ENCODE measurements around the gene SGMS1. TPM values are rescaled to one million over a fixed set of nuclear protein-coding genes. Genes with fewer than 3 reads are reported as not detected.

SGMS1 gene
- polyA plus RNA-seq, 1 experiment = 21.1 TPM

DNA sequence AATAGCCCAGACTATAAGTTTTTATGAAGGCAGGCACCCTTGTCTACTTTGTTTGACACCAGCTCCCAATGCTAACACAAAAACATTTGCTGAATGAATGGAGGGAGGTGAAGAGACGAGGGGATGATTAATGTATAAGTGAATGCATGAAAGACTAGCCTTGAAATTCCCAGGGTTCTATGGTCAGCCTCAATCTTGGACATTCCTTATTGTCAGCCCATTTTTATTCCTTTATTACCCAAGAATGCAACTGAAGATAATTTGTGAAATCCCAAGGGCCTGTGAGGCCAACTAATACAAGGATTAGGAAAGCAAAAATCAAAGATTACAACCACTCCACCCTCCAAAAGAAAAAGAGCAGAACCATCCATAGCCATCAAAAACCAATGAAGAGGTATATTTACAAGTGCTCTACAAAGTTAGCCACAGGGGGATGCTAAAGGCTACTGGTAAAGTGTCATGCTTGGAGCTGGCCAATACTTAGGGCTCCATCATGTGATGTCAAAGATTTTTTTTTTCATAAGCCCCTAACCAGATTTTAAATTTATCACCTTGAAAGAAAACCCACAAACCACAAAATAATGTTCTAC lies 332.4 kb downstream of the SGMS1 start:
- Histone ChIP-seq H3K4me3 (ENCODE audit: low read depth, low read length) (no peak overlapping the region), H3K36me3 (ENCODE audit: control insufficient read depth, insufficient read depth, low read length) (no peaks in the 10 kb centered on the region), H3K27me3 (ENCODE audit: control insufficient read depth, insufficient read depth, low read length) (no peaks in the 10 kb centered on the region; the same call in 1 of the 2 replicates)
- TF ChIP-seq, protein P1, sequence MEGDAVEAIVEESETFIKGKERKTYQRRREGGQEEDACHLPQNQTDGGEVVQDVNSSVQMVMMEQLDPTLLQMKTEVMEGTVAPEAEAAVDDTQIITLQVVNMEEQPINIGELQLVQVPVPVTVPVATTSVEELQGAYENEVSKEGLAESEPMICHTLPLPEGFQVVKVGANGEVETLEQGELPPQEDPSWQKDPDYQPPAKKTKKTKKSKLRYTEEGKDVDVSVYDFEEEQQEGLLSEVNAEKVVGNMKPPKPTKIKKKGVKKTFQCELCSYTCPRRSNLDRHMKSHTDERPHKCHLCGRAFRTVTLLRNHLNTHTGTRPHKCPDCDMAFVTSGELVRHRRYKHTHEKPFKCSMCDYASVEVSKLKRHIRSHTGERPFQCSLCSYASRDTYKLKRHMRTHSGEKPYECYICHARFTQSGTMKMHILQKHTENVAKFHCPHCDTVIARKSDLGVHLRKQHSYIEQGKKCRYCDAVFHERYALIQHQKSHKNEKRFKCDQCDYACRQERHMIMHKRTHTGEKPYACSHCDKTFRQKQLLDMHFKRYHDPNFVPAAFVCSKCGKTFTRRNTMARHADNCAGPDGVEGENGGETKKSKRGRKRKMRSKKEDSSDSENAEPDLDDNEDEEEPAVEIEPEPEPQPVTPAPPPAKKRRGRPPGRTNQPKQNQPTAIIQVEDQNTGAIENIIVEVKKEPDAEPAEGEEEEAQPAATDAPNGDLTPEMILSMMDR (IDR thresholded peaks at IDR 0.05; ENCODE audit: insufficient read depth, low read depth, low read length) = peak; percentile 54
- no peak for DNase-seq (ENCODE audit: low read depth)
- ChIA-PET POLR2A (no interaction called here), CTCF (interaction anchor here (0.6 to 1.2 kb wide), 4 partner anchors 52 to 362 kb away, joined by 3 to 4 read pairs (median 4); no protein-coding TSS in a partner anchor)

DNA sequence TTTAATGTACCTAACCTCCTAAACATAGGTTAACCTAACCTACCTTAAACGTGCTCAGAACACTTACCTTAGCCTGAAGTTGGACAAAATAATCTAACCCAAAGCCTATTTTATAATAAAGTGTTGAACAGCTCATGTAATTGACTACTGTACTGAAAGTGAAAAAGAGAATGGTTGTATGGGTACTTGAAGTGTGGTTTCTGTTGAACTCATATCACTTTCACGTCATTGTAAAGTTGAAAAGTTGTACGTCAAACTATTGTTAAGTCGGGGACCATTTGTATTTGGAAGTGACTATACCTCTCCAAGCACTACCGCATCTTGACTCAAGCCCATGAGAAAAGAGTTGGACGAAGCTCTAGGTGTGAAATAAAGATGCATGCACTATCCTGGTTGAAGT lies 334.6 kb downstream of the SGMS1 start:
- H3K4me3 ChIP-seq (ENCODE audit: low read depth, low read length) = no peak overlapping the region
- no peaks in the 10 kb centered on the region for H3K36me3 ChIP-seq (ENCODE audit: control insufficient read depth, insufficient read depth, low read length)
- POLR2A ChIA-PET = no interaction called here
- CTCF ChIA-PET = no interaction called here
- DNase-seq (ENCODE audit: low read depth) = no peak
- H3K27me3 ChIP-seq (ENCODE audit: control insufficient read depth, insufficient read depth, low read length) = no peaks in the 10 kb centered on the region; the same call in 1 of the 2 replicates
- TF ChIP-seq, protein P1 (IDR thresholded peaks at IDR 0.05; ENCODE audit: insufficient read depth, low read depth, low read length) = no peak

DNA sequence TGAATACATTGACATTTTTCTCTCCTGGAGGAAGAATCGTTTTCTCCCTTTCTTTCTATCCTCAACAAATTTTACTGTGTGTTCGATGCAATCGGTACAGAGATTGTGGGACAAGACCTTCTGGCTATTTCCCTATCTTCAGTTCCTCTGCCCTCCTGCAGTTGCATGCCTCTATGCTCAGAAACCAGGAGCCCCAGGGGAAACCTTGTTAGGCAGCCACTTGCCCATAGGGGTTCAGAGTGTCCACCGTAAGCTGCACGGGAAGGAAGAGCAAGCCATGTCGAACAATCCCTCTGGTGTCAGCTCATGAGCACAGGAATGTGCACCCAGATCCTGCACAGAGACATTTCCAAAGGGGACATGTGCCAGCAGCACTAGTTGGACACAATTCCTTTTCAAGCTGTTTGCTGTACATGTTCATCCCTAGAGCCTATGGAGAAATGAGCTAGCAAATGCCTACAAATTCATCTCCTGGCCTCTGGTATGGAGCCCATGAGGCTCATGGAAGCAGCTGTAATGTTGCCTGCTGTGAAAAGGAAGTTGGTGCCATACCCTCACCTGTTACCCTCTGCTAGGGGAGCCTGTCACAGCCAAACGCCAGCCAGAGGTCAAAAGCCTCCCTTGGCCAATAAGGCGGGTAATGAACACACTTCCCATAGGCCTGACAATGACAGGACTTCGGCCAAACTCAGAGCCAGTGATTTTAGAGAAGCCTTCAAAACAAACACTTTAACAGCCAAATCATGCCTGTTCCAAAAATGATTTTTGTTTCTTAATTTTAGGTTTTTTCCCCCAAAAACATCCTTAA lies 336.6 kb downstream of the SGMS1 start:
- Histone ChIP-seq H3K4me3 (ENCODE audit: low read depth, low read length) (no peak overlapping the region), H3K27me3 (ENCODE audit: control insufficient read depth, insufficient read depth, low read length) (peaks cover 1% of the 10 kb centered on the region), H3K36me3 (ENCODE audit: control insufficient read depth, insufficient read depth, low read length) (no peaks in the 10 kb centered on the region)
- CTCF ChIA-PET = no interaction called here
- DNase-seq (ENCODE audit: low read depth) = no peak
- TF ChIP-seq, protein P1 (IDR thresholded peaks at IDR 0.05; ENCODE audit: insufficient read depth, low read depth, low read length) = no peak
- POLR2A ChIA-PET = no interaction called here

DNA sequence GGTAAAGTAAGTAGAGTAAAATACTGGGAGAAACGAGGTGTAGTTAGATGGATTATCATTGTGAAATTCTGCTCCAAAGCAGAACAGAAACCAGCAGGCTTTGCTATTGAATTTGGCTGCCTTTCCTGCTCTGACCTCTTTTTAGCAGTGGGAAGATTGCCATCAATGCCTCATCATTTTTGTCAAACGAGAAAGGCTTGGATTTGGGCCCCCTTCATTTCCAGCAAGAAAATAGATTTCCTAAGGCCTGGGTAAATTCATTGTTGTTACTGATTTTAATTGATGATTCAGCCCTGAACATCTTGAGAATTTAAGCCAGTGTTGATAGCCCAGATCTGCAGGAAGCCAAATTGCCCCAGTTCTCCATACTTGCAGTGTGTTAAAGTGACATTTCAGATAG lies 337.2 kb downstream of the SGMS1 start:
- peak; percentile 33 for DNase-seq (ENCODE audit: low read depth)
- ChIA-PET CTCF (no interaction called here), POLR2A (no interaction called here)
- no peaks in the 10 kb centered on the region for H3K36me3 ChIP-seq (ENCODE audit: control insufficient read depth, insufficient read depth, low read length)
- H3K4me3 ChIP-seq (ENCODE audit: low read depth, low read length) = no peak overlapping the region
- TF ChIP-seq, protein P1 (IDR thresholded peaks at IDR 0.05; ENCODE audit: insufficient read depth, low read depth, low read length) = no peak
- H3K27me3 ChIP-seq (ENCODE audit: control insufficient read depth, insufficient read depth, low read length) = peaks cover 1% of the 10 kb centered on the region

DNA sequence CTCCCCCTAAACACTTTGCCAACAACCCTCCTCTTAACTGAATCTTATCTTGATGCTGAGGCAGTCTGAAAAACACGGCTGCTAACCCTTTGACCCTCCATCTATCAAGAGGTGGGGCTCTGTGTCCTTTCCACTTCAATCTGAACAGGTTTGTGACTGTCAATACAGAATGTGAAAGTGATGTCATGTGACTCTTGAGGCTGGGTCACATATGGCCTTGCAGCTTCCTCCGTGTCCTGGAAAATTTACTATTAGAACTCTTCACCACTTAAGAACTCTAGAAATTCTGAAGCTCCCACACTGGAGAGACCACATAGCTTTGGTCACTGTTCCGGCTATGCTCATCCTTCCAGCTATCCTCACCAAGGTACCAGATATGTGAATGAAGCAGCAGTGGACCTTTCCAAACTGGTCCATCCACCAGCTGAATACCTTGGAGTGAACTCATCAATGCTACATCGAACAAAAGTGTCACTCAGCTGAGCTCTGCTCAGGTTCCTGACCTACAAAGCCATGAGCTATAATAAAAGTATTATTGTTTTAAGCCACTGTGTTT lies 341.7 kb downstream of the SGMS1 start:
- TF ChIP-seq, protein P1 (IDR thresholded peaks at IDR 0.05; ENCODE audit: insufficient read depth, low read depth, low read length) = no peak
- POLR2A ChIA-PET = no interaction called here
- H3K36me3 ChIP-seq (ENCODE audit: control insufficient read depth, insufficient read depth, low read length) = no peaks in the 10 kb centered on the region
- no peak for DNase-seq (ENCODE audit: low read depth)
- CTCF ChIA-PET = no interaction called here
- H3K4me3 ChIP-seq (ENCODE audit: low read depth, low read length) = no peak overlapping the region
- peaks cover 3% of the 10 kb centered on the region; the same call in 1 of the 2 replicates for H3K27me3 ChIP-seq (ENCODE audit: control insufficient read depth, insufficient read depth, low read length)
